GM12878 (cell line): ENCODE measurements around the gene FAM50A. TPM values are rescaled to one million over a fixed set of nuclear protein-coding genes. Genes with fewer than 3 reads are reported as not detected.

Experiments
- ATAC-seq: fragments of 200-7000 bp; cut with Tn5 transposase; 3 replicates; pipeline ENCODE4 v1.9.1; 2020; ENCODE audit warnings: mild to moderate bottlenecking, moderate library complexity
- BruUV-seq: library from RNA; stranded (reverse); fragments of 400-500 nt; replicated peaks from 2 replicates; lab custom pipeline; 2021; lab: Mats Ljungman, UMichigan
- CTCF ChIA-PET: fragments of 300-600 bp; sonication (Branson Sonifier 250); formaldehyde crosslinking; extraction: SDS; loops from one replicate; lab custom pipeline; 2021; ENCODE audit warnings: inconsistent platforms; lab: Yijun Ruan, JAX
- POLR2A ChIA-PET: fragments of 350-600 bp; formaldehyde crosslinking; extraction: SDS; loops from one replicate; lab custom pipeline; 2021; ENCODE audit warnings: inconsistent platforms; lab: Charles Lee
- RAD21 ChIA-PET: fragments of 300-600 bp; sonication (Branson Sonifier 250); formaldehyde crosslinking; loops from one replicate; lab custom pipeline; 2023; ENCODE audit warnings: antibody characterized with exemption; ENCODE audit not compliant: unreplicated experiment; lab: Charles Lee
- SMC1A ChIA-PET: fragments of 300-600 bp; sonication (Branson Sonifier 250); formaldehyde crosslinking; loops from one replicate; lab custom pipeline; 2023; ENCODE audit not compliant: unreplicated experiment, uncharacterized antibody; lab: Charles Lee
- DNase-seq: peaks from one replicate; pipeline ENCODE4 v3.0.0-alpha.2; 2011; ENCODE audit warnings: low read depth, low spot score
- FAIRE-seq: peaks from 3 replicates; lab custom pipeline; 2011; peaks lifted over from hg19 to GRCh38; lab: Jason Lieb, UNC
- H2AFZ ChIP-seq: 2 replicates; pipeline ENCODE4 v1.6.0; 2011; ENCODE audit warnings: low read depth, low read length, control low read depth; ENCODE audit not compliant: control insufficient read depth
- H3K27ac ChIP-seq: 2 replicates; pipeline ENCODE4 v1.5.1; 2011; ENCODE audit warnings: control low read depth; ENCODE audit not compliant: control insufficient read depth, insufficient read depth
- H3K27me3 ChIP-seq, 2 experiments: replicated peaks in 1 of 2; 2 replicates each; pipeline versions ENCODE4 v1.6.0 to v1.6.1; 2011; ENCODE audit warnings: low read length in 1 of 2; ENCODE audit not compliant: control insufficient read depth in 2 of 2, insufficient read depth in 2 of 2
- H3K36me3 ChIP-seq, 2 experiments: 2 replicates each; pipeline ENCODE4 v1.5.1; 2011; ENCODE audit warnings: low read length in 1 of 2; ENCODE audit not compliant: control insufficient read depth in 2 of 2, insufficient read depth in 2 of 2
- H3K4me1 ChIP-seq: 2 replicates; pipeline ENCODE4 v1.6.1; 2011; ENCODE audit warnings: mild to moderate bottlenecking, low read length, moderate library complexity, mixed read lengths; ENCODE audit not compliant: control insufficient read depth, insufficient read depth
- H3K4me2 ChIP-seq: 2 replicates; pipeline ENCODE4 v1.6.0; 2011; ENCODE audit warnings: control low read depth; ENCODE audit not compliant: control insufficient read depth, insufficient read depth
- H3K4me3 ChIP-seq: fragments of 200-600 bp; sonication (generic); 2 replicates; pipeline ENCODE4 v1.5.1; 2016
- H3K79me2 ChIP-seq: 2 replicates; pipeline ENCODE4 v1.6.0; 2011; ENCODE audit warnings: low read length; ENCODE audit not compliant: control insufficient read depth, insufficient read depth
- H3K9ac ChIP-seq: 2 replicates; pipeline ENCODE4 v1.8.0; 2011; ENCODE audit warnings: low read length, control low read depth, mixed read lengths; ENCODE audit not compliant: control insufficient read depth, insufficient read depth
- H3K9me3 ChIP-seq: replicated peaks from 3 replicates; pipeline ENCODE4 v1.5.1; 2011; ENCODE audit warnings: mild to moderate bottlenecking, low read length; ENCODE audit not compliant: control insufficient read depth, insufficient read depth
- H4K20me1 ChIP-seq: 2 replicates; pipeline ENCODE4 v1.6.0; 2011; ENCODE audit not compliant: control insufficient read depth, insufficient read depth
- BCLAF1 ChIP-seq: fragments of 450-650 bp; IDR thresholded peaks from 2 replicates; pipeline ENCODE4 v1.6.1; 2017; ENCODE audit warnings: antibody characterized with exemption, mild to moderate bottlenecking, moderate library complexity
- EP300 ChIP-seq, 2 experiments: fragments of 150-350 bp in 1 of 2; IDR thresholded peaks; 2 replicates each; pipeline ENCODE4 v1.6.1; 2011 to 2012; ENCODE audit warnings: low read depth in 2 of 2, low read length in 2 of 2, borderline replicate concordance in 1 of 2, improper control_type of control experiment in 1 of 2, inconsistent platforms in 1 of 2; ENCODE audit not compliant: control insufficient read depth in 1 of 2
- IKZF1 ChIP-seq: fragments of 450-650 bp; conservative IDR thresholded peaks from 2 replicates; pipeline ENCODE4 v1.6.1; 2017; ENCODE audit warnings: antibody characterized with exemption, mild to moderate bottlenecking
- IRF4 ChIP-seq: IDR thresholded peaks from 2 replicates; pipeline ENCODE4 v1.6.1; 2011; ENCODE audit warnings: low read depth, low read length
- MLLT1 ChIP-seq: fragments of 450-650 bp; IDR thresholded peaks from 2 replicates; pipeline ENCODE4 v1.6.1; 2016; ENCODE audit warnings: mild to moderate bottlenecking
- MTA2 ChIP-seq: fragments of 450-650 bp; IDR thresholded peaks from 2 replicates; pipeline ENCODE4 v1.6.1; 2016; ENCODE audit warnings: low read depth, mild to moderate bottlenecking, moderate library complexity
- RAD51 ChIP-seq: fragments of 450-650 bp; IDR thresholded peaks from 2 replicates; pipeline ENCODE4 v1.6.1; 2016; ENCODE audit warnings: moderate library complexity, mild to moderate bottlenecking, inconsistent platforms
- SKIL ChIP-seq: fragments of 450-650 bp; IDR thresholded peaks from 2 replicates; pipeline ENCODE4 v1.6.1; 2017; ENCODE audit warnings: mild to moderate bottlenecking, low read depth, inconsistent platforms; ENCODE audit not compliant: poor library complexity, severe bottlenecking
- SUPT20H ChIP-seq: IDR thresholded peaks from 2 replicates; pipeline ENCODE4 v1.6.1; 2011; ENCODE audit warnings: low read depth, mild to moderate bottlenecking, low read length, moderate library complexity, borderline replicate concordance; ENCODE audit not compliant: control insufficient read depth
- WGBS: methylation state at CpG from one replicate; pipeline ENCODE4 v1.1.6; 2016; ENCODE audit warnings: low lambda C conversion rate; ENCODE audit not compliant: insufficient replicate concordance, insufficient coverage; ENCODE audit errors: missing lambda C conversion rate; 5-methylcytosine and 5-hydroxymethylcytosine counted together
- in situ Hi-C: fragments of 300-500 bp; cut with MboI; formaldehyde crosslinking; loops from 9 replicates; pipeline ENCODE4 v1.14.3; 2018; ENCODE audit warnings: mixed read lengths
- intact Hi-C: fragments of 100-400 bp; cut with micrococcal nuclease; formaldehyde crosslinking; loops from one replicate; pipeline ENCODE4 v1.14.2; 2022; ENCODE audit not compliant: unreplicated experiment
- polyA plus RNA-seq, 11 experiments: library from polyadenylated mRNA; depleted of rRNA in 4 of 11; unstranded in 6 of 11; stranded (reverse) in 5 of 11; fragments of >200 nt; fragmentation: Nextera tagmentation in 4 of 11; fragmentation: Illumina TruSeq in 1 of 11; extraction: Ambion mirVana in 4 of 11; extraction: Trizol in 1 of 11; gene quantifications; 1 replicate in 1 of 11; 2 replicates in 10 of 11; pipeline versions ENCODE4 v1.2.1 to v1.2.3, GENCODE V29; 2011 to 2016; ENCODE audit warnings: inconsistent platforms in 2 of 11, missing spikeins in 2 of 11, low read depth in 1 of 11
- total RNA-seq, 4 experiments: library from RNA; depleted of rRNA in 3 of 4; stranded (reverse); fragments of >200 nt in 3 of 4; fragmentation: Illumina TruSeq in 1 of 4; extraction: Trizol in 1 of 4; gene quantifications; 2 replicates each; pipeline versions ENCODE4 v1.2.1 to v1.2.3, GENCODE V29; 2013 to 2021

The FAM50A gene
- total and polyA plus RNA-seq, 10 of the 15 experiments (the other 5 are each of a cell fraction or from before 2014, with no cell fraction given), result 4.2 to 46.7 (median 34.6) TPM

- no peak overlapping the region for H3K9ac ChIP-seq
- DNase-seq, result no peak
- H3K36me3 ChIP-seq, result peaks cover 0 to 2% of the 10 kb centered on the region in 2 experiments; a peak in 2 of 4 replicates
- in situ Hi-C loops (no loop called here), intact Hi-C loops (no loop called here)
- no peak overlapping the region for H3K4me2 ChIP-seq
- CTCF ChIA-PET, result interaction anchor here (1.2 kb wide), 1 partner anchor 63 kb away, joined by 3 read pairs; no protein-coding TSS in a partner anchor
- peaks cover 4% of the 10 kb centered on the region for H3K79me2 ChIP-seq
- RAD21 ChIA-PET, result no interaction called here
- no peak overlapping the region for H2AFZ ChIP-seq
- no peak for FAIRE-seq
- no peak for ATAC-seq
- WGBS, result 80% methylated on average over 28 of the region's 36 CpGs
- no peaks in the 10 kb centered on the region for H3K27me3 ChIP-seq
- SMC1A ChIA-PET, result interaction anchor here (0.6 kb wide), 2 partner anchors 75 to 1543 kb away, joined by 3 to 4 read pairs; no protein-coding TSS in a partner anchor
- no peaks in the 10 kb centered on the region for H3K4me1 ChIP-seq
- no peaks in the 10 kb centered on the region for H4K20me1 ChIP-seq
- no peak overlapping the region for H3K27ac ChIP-seq
- TF ChIP-seq BCLAF1, result no peak
- TF ChIP-seq RAD51, result no peak
- no peak for TF ChIP-seq IRF4
- no peak for TF ChIP-seq SUPT20H
- no peak for TF ChIP-seq IKZF1
- no peak for TF ChIP-seq MTA2
- no peak for TF ChIP-seq SKIL
- no peak for TF ChIP-seq MLLT1
- no peak for TF ChIP-seq EP300 (IDR thresholded peaks at IDR 0.05; ENCODE audit: borderline replicate concordance in 1 of 2, control insufficient read depth in 1 of 2, low read depth in 2 of 2, low read length in 2 of 2)
- H3K9me3 ChIP-seq, result no peaks in the 10 kb centered on the region; the same call in 2 of the 3 replicates
- H3K4me3 ChIP-seq, result no peak overlapping the region
- POLR2A ChIA-PET, result no interaction called here
- BruUV-seq, result no TSS peak
Measured at GRCh38 chrX:154463611-154464220, 19.8 kb downstream of the FAM50A start.
